Anterior cingulate cortex (tissue), 58 donors: Measurements from ENCODE around the gene CCNB1.
"Not testable (repeated sequence)": the region's sequence is repeated elsewhere in the genome, so short reads cannot be mapped to it uniquely, and the experiment has no call there.

ENCODE experiments used
- DNase-seq, 58 donors: peaks; one replicate each; lab custom pipeline; 2025; lab: John Stamatoyannopoulos, UW

Gene CCNB1

DNA sequence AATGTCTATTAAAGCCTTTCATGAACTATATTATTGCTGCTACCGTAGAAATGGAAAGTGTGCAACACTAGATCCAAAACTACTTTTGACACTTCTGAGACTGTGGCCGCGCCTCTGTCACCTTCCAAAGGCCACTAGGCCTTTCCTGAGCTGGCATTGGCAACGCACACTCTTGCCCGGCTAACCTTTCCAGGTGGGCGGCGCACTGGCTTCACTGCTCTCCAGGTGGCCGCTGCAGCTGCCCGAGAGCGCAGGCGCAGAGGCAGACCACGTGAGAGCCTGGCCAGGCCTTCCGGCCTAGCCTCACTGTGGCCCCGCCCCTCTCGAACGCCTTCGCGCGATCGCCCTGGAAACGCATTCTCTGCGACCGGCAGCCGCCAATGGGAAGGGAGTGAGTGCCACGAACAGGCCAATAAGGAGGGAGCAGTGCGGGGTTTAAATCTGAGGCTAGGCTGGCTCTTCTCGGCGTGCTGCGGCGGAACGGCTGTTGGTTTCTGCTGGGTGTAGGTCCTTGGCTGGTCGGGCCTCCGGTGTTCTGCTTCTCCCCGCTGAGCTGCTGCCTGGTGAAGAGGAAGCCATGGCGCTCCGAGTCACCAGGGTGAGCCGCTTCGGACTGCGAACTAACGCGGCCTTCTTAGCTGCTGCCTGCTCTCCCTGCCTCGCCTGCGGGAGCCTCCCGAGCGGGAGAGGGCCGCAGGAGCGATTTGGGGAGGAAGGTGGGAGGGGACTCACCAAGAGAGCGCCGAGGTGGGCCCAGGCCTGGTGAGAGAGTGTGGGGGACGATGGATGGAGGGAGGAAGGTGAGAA is at the start of gene CCNB1:
Gene CCNB1, plus strand, starts transcription at position 465 of the 807 bp plus-strand sequence. Its CDS starts 113 bp downstream, at position 578.
- peak; percentile 74 to 99 (median 96) for DNase-seq

DNA sequence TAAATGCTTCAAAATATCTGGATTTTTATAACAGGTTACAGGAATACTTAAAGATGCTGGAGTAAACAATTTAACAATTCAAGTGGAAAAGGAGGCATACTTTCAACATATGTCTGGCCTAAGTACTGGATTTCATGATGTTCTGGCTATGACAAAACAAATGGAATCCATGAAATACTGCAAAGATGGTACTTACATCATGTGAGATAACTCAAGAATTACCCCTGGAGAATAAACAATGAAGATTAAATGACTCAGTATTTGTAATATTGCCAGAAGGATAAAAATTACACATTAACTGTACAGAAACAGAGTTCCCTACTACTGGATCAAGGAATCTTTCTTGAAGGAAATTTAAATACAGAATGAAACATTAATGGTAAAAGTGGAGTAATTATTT is 37.5 kb upstream of the CCNB1 start:
- no peak for DNase-seq

DNA sequence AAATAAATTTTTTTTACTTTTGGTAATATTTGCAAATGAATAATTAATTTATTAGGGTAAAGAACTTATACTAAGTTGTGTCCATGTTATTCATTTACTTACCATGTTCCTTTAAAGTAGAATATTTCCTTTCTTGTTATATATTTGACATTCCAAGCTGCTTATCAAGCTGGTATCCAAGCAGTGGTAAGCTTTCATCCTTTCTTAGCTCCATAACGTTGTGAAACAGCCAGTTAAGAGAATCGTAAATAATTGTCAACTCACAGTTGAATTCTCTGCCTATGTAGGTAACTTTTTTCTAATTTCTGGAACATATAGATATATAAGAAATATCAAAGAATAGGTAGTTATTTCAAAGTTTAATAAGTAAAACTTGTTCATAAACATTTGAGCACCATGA is 36.7 kb upstream of the CCNB1 start:
- no peak for DNase-seq

DNA sequence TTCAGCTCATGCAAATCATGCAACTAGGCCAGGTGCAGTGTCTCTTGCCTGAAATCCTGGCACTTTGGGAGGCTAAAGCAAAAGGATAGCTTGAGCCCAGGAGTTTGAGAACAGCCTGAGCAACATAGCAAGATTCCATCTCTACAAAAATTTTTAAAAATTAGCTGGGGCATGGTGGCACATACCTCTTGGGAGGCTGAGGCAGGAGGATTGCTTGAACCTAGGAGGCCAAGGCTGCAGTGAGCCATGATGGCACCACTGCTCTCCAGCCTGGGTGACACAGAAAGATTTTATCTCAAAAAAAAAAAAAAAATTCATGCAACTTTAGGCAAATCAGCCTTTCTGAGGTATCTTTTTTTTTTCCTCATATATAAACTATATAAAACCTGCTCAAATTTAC is 35.6 kb upstream of the CCNB1 start:
- no peak for DNase-seq

DNA sequence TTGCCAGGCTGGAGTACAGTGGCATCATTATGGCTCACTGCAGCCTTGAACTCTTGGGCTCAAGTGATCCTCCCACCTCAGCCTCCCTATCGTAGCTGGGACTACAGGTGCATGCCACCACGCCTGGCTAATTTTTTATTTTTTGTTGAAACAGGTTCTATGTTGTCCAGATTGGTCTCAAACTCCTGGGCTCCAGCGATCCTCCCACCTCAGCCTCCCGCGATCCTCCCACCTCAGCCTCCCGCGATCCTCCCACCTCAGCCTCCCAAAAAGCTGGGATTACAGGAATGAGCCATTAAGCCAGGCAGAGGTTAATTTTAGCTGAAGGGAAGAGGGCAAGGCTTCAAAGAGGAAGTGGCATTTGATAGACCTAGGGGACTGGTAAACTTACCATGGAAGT is 32.8 kb upstream of the CCNB1 start:
- no peak for DNase-seq

DNA sequence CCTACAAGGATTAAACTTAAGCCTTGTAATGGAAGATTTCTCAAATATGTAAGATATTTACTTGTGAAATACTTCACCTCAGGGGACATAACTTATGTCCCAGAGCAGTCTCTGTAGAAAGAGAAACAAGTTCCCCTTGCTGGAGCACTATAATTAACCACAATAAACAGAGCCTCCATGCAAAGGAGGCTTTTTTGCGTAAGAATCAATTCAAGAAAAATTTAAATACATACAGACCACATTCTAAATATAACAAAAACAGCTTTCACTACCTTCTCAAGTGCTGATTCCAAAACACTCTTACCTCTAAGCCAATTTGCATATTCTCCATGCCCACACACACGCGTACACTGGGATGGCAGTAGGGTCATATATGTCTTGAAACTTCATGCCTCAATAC is 30.7 kb upstream of the CCNB1 start:
- DNase-seq: no peak

DNA sequence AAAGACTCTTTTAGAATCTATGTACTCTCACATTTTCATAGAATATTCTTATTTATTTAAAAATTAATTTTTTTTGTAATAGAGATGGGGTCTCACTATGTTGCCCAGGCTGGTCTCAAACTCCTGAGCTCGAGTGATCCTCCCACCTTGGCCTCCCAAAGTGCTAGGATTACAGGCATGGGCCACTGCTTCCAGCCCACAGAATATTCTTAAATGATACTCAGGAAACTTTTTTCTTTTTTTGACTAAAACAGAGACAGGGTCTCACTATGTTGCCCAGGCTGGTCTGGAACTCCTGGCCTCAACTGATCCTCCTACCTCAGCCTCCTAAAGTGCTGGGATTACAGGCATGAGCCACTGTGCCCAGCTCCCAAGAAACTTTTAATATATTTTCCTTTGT is 29.7 kb upstream of the CCNB1 start:
- DNase-seq: not testable (repeated sequence)

DNA sequence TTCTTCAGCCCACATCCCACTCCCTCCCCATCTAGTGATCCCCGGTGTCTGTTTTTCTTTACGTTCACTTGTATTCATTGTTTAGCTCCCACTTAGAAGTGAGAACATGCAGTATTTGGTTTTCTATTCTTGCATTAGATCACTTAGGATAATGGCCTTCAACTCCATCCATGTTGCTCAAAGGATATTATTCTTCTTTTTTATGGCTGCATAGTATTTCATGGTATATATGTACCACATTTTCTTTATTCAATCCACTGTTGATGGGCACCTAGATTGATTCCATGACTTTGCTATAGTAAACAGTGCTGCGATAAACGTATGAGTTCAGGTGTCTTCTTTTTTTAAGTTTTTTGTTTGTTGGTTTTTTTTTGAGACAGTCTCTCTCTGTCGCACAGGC is 29.1 kb upstream of the CCNB1 start:
- no peak for DNase-seq

DNA sequence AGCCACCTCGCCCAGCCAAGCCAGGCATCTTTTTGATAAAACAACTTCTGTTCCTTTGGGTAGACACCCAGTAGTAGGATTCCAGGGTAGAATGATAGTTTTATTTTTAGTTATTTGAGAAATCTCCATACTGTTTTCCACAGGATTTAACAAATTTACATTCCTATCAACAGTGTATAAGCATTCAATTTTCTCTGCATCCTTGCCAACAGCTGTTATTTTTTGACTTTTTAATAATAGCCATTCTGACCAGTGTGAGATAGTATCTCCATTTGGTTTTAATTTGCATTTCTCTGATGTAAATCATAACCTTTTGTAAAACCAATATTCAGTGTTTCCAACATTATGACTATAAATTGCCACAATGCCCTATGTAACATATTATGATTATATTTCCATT is 28.2 kb upstream of the CCNB1 start:
- DNase-seq: no peak

DNA sequence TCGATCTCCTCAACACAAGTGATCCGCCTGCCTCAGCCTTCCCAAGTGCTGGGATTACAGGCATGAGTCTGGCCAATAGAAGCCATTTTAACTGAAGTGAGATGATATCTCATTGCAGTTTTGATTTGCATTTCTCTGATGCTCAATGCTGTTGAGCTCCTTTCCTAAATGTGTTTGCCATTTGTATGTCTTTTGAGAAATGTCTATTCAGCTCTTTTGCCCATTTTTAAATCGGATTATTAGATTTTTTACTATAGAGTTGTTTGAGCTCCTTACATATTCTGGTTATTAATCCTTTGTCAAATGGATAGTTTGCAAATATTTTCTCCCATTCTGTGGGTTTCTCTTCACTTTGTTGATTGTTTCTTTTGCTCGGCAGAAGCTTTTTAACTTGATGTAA is 26.7 kb upstream of the CCNB1 start:
- not testable (repeated sequence) for DNase-seq

DNA sequence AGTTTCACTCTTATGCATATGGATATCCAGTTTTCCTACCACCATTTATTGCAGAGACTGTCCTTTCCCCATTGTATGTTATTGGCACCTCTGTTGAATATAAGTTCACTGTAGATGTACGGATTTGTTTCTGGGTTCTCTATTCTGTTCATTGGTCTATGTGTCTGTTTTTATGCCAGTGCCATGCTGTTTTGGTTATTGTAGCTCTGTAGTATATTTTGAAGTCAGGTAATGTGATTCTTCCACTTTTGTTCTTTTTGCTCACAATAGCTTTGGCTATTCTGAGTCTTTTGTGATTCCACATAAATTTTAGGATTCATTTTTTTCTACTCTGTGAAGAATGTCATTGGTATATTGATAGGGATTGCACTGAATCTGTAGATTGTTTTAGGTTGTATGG is 26.1 kb upstream of the CCNB1 start:
- no peak for DNase-seq

DNA sequence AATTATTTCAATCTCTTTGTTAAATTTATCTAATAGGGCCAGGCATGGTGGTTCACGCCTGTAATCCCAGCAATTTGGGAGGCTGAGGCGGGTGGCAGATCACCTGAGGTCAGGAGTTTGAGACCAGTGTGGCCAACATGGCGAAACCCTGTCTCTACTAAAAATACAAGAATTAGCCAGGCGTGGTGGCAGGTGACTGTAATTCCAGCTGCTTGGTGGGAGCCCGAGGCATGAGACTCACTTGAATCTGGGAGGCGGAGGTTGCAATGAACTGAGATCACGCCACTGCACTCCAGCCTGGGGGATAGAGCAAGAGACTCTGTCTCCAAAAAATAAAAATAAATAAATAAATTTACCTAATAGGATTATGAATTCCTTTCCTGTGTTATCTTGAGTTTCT is 18.4 kb upstream of the CCNB1 start:
- DNase-seq: not testable (repeated sequence)

DNA sequence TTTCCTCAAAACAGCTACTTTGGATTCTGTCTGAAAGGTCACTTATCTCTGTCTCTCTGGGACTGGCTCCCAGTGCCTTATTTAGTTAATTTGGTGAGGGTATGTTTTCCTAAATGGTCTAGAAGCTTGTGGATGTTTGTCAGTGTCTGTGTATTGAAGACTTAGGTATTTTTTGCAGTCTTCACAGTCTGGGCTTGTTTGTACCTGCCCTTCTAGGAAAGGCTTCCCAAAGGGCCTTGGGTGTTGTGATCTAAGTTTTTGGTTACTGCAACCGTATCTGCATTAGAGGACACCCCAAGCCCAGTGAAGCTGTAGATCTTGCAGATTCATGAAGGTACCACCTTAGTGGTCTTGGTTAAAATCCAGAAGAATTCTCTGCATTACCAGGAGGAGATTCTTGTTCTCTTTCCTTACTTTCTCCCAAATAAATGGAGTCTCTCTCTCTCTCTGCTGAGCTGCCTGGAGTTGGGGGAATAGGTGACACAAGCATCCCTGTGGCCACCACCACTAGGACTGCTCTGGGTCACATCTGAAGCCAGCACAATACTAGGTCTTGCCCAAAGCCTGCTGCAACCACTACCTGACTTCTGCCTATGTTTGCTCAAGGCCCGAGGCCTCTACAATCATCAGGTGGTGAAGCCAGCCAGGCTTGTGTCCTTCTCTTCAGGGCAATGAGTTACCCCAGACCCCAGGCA is 17.8 kb upstream of the CCNB1 start:
- DNase-seq: no peak

DNA sequence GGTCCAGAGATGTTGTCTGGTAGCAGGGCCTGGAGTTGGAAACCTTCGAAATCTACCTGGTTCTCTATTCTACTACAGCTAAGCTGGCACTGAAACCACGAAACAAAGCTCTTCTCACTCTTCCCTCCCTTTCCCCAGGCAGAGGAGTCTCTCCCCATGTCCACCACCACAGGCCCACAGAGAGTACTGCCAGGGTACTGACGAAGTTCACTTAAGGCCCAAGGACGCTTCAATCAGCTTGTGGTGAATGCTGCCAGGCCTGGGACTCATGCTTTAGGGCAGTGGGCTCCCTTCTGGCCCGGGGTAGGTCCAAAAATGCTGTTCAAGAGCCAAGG is 17.3 kb upstream of the CCNB1 start:
- DNase-seq: no peak

DNA sequence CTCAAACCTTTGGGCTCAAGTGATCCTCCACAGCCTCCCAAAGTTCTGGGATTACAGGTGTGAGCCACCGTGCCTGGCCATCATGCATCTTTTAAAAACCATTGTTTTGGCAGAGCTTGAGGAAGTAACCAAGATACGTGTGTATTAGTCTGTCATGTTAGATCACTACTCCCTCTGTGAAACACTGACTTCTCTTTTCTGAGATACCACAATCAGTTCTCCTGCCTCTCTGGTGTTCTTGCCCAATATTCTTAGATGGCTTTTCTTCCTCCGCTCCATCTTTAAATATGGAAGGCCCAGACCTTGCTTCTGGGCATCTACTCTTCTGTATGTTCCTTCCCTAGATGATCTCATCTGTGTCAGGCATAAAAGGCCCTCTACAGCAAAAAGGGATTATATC is 14.2 kb upstream of the CCNB1 start:
- DNase-seq: no peak

DNA sequence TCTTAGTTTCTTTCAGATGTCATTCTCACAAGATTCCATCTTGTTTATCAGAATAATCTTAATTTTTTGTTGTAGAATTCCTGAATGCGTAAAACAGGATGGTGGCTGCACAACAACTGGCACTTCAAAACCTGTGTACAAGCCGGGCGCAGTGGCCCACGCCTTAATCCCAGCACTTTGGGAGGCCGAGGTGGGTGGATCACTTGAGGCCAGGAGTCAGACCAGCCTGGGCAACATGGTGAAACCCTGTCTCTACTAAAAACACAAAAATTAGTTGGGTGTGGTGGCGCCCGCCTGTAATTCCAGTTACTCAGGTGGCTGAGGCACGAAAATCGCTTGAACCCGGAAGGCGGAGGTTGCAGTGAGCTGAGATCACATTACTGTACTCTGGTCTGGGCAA is 10.5 kb upstream of the CCNB1 start:
- no peak for DNase-seq

DNA sequence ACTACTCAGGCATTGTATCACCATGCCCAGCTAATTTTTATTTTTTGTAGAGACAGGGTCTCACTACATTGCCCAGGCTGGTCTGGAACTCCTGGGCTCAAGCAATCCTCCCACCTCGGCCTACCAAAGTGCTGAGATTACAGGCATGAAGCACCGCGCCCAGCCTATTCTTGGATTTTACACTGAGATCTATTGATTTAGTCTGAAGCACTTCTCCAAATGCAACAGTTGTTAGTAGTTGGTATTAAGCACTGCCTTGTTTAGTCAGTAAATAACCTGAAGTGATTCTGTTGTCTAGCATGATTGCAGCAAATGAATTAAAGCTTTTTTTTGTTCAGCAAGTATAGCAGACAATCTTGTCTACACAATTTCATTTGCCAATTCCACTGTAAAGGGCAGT is 8.9 kb upstream of the CCNB1 start:
- DNase-seq: no peak

DNA sequence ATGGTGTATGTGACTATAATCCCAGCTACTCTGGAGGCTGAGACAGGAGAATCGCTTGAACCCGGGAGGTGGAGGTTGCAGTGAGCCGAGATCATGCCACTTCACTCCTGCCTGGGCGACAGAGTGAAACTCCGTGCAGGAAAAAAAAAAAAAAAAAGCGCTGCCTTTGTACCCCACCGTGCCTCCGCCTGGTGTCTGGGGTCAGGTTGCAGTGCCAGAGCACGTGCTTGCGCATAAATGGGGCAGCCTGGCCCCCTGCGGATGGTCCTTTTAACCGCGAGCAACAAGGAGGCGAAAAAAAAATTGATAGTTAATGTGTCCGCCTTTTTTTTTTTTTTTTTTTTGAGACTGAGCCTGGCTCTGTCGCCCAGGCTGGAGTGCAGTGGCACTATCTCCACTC is 6.3 kb upstream of the CCNB1 start:
- DNase-seq: no peak

DNA sequence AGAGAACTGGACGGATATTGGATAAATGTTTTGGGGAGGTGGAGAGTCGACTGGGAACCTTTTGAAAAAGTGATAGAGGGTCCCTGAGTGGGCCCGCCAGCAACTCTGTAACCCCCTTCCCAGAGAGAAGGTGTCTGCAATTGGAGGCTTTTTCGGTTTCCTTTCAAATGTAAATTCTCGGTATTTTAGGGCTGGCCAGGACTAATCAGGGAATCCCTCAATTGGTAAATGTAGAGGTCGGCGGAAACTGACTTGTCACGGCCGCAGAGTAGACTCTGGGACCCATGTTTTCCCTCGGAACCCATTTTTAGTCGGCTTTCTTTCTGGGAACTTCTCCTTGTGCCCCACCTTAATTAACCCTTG is 524 bp downstream of the CCNB1 start:
- no peak for DNase-seq

DNA sequence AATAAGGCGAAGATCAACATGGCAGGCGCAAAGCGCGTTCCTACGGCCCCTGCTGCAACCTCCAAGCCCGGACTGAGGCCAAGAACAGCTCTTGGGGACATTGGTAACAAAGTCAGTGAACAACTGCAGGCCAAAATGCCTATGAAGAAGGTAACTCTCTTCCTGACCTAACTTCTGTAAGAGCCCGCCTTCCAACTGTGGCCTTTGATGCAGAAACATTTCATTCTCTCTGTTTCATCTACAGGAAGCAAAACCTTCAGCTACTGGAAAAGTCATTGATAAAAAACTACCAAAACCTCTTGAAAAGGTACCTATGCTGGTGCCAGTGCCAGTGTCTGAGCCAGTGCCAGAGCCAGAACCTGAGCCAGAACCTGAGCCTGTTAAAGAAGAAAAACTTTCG is 979 bp downstream of the CCNB1 start:
- no peak for DNase-seq

DNA sequence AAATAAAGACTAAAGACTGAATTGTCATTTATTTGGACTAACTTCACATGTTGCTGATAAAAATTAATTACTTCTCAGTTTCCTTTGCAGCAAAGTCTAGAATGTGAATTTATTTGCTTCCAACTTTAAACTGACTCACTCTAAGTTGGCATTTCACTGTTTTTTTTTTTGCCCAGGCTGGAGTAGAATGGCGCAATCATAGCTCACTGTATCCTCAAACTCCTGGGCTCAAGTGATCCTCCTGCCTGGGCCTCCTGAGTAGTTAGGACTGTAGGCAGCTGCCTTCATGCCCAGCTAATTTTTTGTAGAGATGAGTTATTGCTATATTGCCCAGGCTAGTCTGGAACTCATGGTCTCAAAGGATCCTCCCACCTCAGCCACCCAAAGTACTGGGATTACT is 3.5 kb downstream of the CCNB1 start:
- DNase-seq: no peak

DNA sequence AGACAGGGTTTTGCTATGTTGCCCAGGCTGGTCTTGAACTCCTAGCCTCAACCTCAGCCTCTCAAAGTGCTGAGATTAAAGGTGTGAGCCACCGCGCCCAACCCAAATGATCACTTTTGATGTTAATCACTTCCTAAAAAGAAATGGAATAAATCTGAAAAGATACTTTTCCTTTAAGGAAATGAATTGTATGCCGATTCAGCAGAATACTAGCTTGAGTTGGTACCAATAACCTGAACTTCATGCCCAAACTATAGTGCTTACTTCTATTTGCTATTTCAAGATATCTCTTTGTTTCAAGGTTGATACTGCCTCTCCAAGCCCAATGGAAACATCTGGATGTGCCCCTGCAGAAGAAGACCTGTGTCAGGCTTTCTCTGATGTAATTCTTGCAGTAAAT is 4.0 kb downstream of the CCNB1 start:
- DNase-seq: no peak
